K562 (cell line): ENCODE results near the gene PARD6B. TPM values are rescaled to one million over a fixed set of nuclear protein-coding genes. Genes with fewer than 3 reads are reported as not detected.

Experiments
- ARID1B ChIP-seq: fragments of 450-650 bp; IDR thresholded peaks from 2 replicates; pipeline ENCODE4 v1.6.1; 2016; ENCODE audit warnings: antibody characterized with exemption, mild to moderate bottlenecking, inconsistent platforms
- BACH1 ChIP-seq: fragments of 200-800 bp; sonication (Bioruptor generic); IDR thresholded peaks from 2 replicates; pipeline ENCODE4 v1.6.1; 2016; ENCODE audit warnings: missing genetic modification characterization, missing compliant biosample characterization
- DMBX1 ChIP-seq: fragments of 250-450 bp; sonication (Bioruptor Pico); IDR thresholded peaks from 2 replicates; pipeline ENCODE4 v1.8.0; 2022; ENCODE audit warnings: inconsistent platforms, mild to moderate bottlenecking, moderate library complexity, borderline replicate concordance
- DPF2 ChIP-seq: fragments of 450-650 bp; IDR thresholded peaks from 2 replicates; pipeline ENCODE4 v1.6.1; 2016
- FOSL1 ChIP-seq: fragments of 200-800 bp; sonication (Bioruptor generic); conservative IDR thresholded peaks from 2 replicates; pipeline ENCODE4 v1.6.1; 2016; ENCODE audit warnings: missing genetic modification characterization, missing compliant biosample characterization
- GATAD2B ChIP-seq: fragments of 450-650 bp; IDR thresholded peaks from 2 replicates; pipeline ENCODE4 v1.6.1; 2017; ENCODE audit warnings: mild to moderate bottlenecking, borderline replicate concordance
- HSF4 ChIP-seq: fragments of 250-450 bp; sonication (Bioruptor Pico); IDR thresholded peaks from 2 replicates; pipeline ENCODE4 v2.1.2; 2022; ENCODE audit warnings: mild to moderate bottlenecking, moderate library complexity, borderline replicate concordance
- JUND ChIP-seq, 2 experiments: IDR thresholded peaks; 2 replicates in 1 of 2; 3 replicates in 1 of 2; pipeline ENCODE4 v1.6.1; 2011; ENCODE audit warnings: borderline replicate concordance in 2 of 2, low read depth in 2 of 2, low read length in 2 of 2, improper control_type of control experiment in 1 of 2, missing biosample characterization in 1 of 2, missing genetic modification characterization in 1 of 2, missing genetic modification reagents in 1 of 2
- KLF16 ChIP-seq: IDR thresholded peaks from 2 replicates; pipeline ENCODE4 v1.6.1; 2016; ENCODE audit warnings: antibody characterized with exemption
- MNT ChIP-seq, 2 experiments: fragments of 450-650 bp; conservative IDR thresholded peaks; 2 replicates each; pipeline ENCODE4 v1.6.1; 2017; ENCODE audit warnings: mild to moderate bottlenecking in 2 of 2, moderate library complexity in 2 of 2
- NR3C1 ChIP-seq: sonication (generic); formaldehyde crosslinking; IDR thresholded peaks from 2 replicates; pipeline ENCODE4 v1.8.1; 2022; ENCODE audit warnings: missing genetic modification reagents
- PPARD ChIP-seq: fragments of 250-450 bp; sonication (Bioruptor Pico); IDR thresholded peaks from 2 replicates; pipeline ENCODE4 v1.8.0; 2022; ENCODE audit warnings: inconsistent platforms, mild to moderate bottlenecking, moderate library complexity
- SMAD4 ChIP-seq: fragments of 250-450 bp; sonication (Bioruptor Pico); conservative IDR thresholded peaks from 2 replicates; pipeline ENCODE4 v1.8.0; 2021; ENCODE audit warnings: inconsistent platforms, mild to moderate bottlenecking, moderate library complexity
- STAT6 ChIP-seq: sonication (generic); formaldehyde crosslinking; IDR thresholded peaks from 2 replicates; pipeline ENCODE4 v1.8.1; 2023; ENCODE audit warnings: mild to moderate bottlenecking, missing genetic modification reagents
- TAF9B ChIP-seq: fragments of 450-650 bp; IDR thresholded peaks from 2 replicates; pipeline ENCODE4 v1.6.1; 2018; ENCODE audit warnings: mild to moderate bottlenecking; ENCODE audit not compliant: partially characterized antibody
- TBL1XR1 ChIP-seq, 2 experiments: IDR thresholded peaks; 2 replicates each; pipeline ENCODE4 v1.6.1; 2012; ENCODE audit warnings: improper control_type of control experiment in 2 of 2, low read length in 2 of 2, mild to moderate bottlenecking in 1 of 2
- TEAD4 ChIP-seq, 2 experiments: sonication (generic) in 1 of 2; formaldehyde crosslinking in 1 of 2; IDR thresholded peaks; 2 replicates each; pipeline versions ENCODE4 v1.6.1 to v1.8.0; 2012 to 2022; ENCODE audit warnings: borderline replicate concordance in 1 of 2, inconsistent platforms in 1 of 2, low read length in 1 of 2, mild to moderate bottlenecking in 1 of 2, missing genetic modification reagents in 1 of 2
- VEZF1 ChIP-seq: fragments of 200-800 bp; sonication (Bioruptor generic); IDR thresholded peaks from 2 replicates; pipeline ENCODE4 v1.6.1; 2017; ENCODE audit warnings: missing genetic modification characterization, missing compliant biosample characterization
- ZBTB5 ChIP-seq: fragments of 450-650 bp; IDR thresholded peaks from 2 replicates; pipeline ENCODE4 v1.6.1; 2017; ENCODE audit warnings: antibody characterized with exemption
- ZC3H11A ChIP-seq: IDR thresholded peaks from 2 replicates; pipeline ENCODE4 v1.6.1; 2012; ENCODE audit warnings: low read depth, low read length, improper control_type of control experiment
- ZNF121 ChIP-seq: sonication (generic); formaldehyde crosslinking; conservative IDR thresholded peaks from 2 replicates; pipeline ENCODE4 v1.8.0; 2022; ENCODE audit warnings: missing genetic modification reagents
- ZNF316 ChIP-seq: fragments of 450-650 bp; IDR thresholded peaks from 2 replicates; pipeline ENCODE4 v1.6.1; 2016
- polyA plus RNA-seq, 8 experiments: library from polyadenylated mRNA; depleted of rRNA in 4 of 8; stranded (reverse) in 5 of 8; unstranded in 3 of 8; fragments of >200 nt; fragmentation: Nextera tagmentation in 2 of 8; fragmentation: Illumina TruSeq in 1 of 8; extraction: Ambion mirVana in 2 of 8; extraction: Trizol in 1 of 8; gene quantifications; 2 replicates each; pipeline versions ENCODE4 v1.2.1 to v1.2.3, GENCODE V29; 2011 to 2014; ENCODE audit warnings: inconsistent platforms in 1 of 8, missing spikeins in 1 of 8
- total RNA-seq, 7 experiments: library from RNA; depleted of rRNA in 6 of 7; stranded (reverse); fragments of >200 nt in 6 of 7; fragmentation: Illumina TruSeq in 2 of 7; extraction: Trizol in 2 of 7; gene quantifications; 2 replicates each; pipeline versions ENCODE4 v1.2.1 to v1.2.3, GENCODE V29; 2011 to 2021; ENCODE audit warnings: low replicate concordance in 1 of 7

PARD6B gene
- total and polyA plus RNA-seq, 9 of the 15 experiments (the other 6 are each of a cell fraction or from before 2014, with no cell fraction given): 1.7 to 12.3 (median 5.5) TPM

- TF ChIP-seq ZBTB5 (no peak), ARID1B (peak; percentile 71), GATAD2B (peak; percentile 45; the same call in 1 of the 2 replicates), HSF4 (CRISPR knock-in tag) (no peak), STAT6 (CRISPR knock-in tag) (no peak), SMAD4 (CRISPR knock-in tag) (no peak), NR3C1 (CRISPR knock-in tag) (no peak), JUND (IDR thresholded peaks at IDR 0.05; ENCODE audit: borderline replicate concordance, low read depth, low read length) (peak; percentile 63; the same call in 1 of the 2 replicates), JUND (tag; IDR thresholded peaks at IDR 0.05; ENCODE audit: borderline replicate concordance, low read depth, low read length) (peak; percentile 79), TBL1XR1 (IDR thresholded peaks at IDR 0.05; ENCODE audit: low read length in 2 of 2) (no peak), ZNF121 (CRISPR knock-in tag) (no peak), BACH1 (tag) (no peak; the same call in 1 of the 2 replicates), PPARD (CRISPR knock-in tag) (no peak), ZNF316 (peak; percentile 31; the same call in 1 of the 2 replicates), FOSL1 (tag) (peak; percentile 86), TEAD4 (IDR thresholded peaks at IDR 0.05; ENCODE audit: low read length) (no peak), TEAD4 (CRISPR knock-in tag; IDR thresholded peaks at IDR 0.05; ENCODE audit: borderline replicate concordance) (no peak), DMBX1 (no peak), DPF2 (peak; percentile 87), VEZF1 (CRISPR knock-in tag) (no peak), ZC3H11A (no peak), MNT (conservative IDR thresholded peaks at IDR 0.05) (0 out of 4 replicates have a peak, but pooled peaks of 1 of the 2 experiments have one; percentile 18), TAF9B (peak; percentile 35), KLF16 (no peak)
Measured at GRCh38 chr20:50735813-50736212, 4.4 kb downstream of the PARD6B start (continued).
